ENCODE data around the gene NSA2.

The NSA2 gene

GRCh38 chr5:74766849-74767578, at the start of gene NSA2, which contains the start of gene GFM2:
Gene NSA2, plus strand, starts transcription at chr5:74767249. Its CDS starts 112 bp downstream, at chr5:74767361.
Gene GFM2, minus strand, starts transcription at chr5:74767117. Its CDS starts 3,375 bp downstream, at chr5:74763742.
- Histone ChIP-seq H3K9me2 (replicated peaks; ENCODE audit: control insufficient read depth, low read length) (no peaks in the 10 kb centered on the region), H4K20me1 (ENCODE audit: control insufficient read depth, insufficient read depth, low read depth, low read length) (peaks cover 11% of the 10 kb centered on the region), H3K79me2 (ENCODE audit: control insufficient read depth, low read length) (peaks cover 61% of the 10 kb centered on the region), H3K27me3 (ENCODE audit: control insufficient read depth, low read length) (no peaks in the 10 kb centered on the region), H3K4me3 (ENCODE audit: low read length) (peak within 1 kb of the TSS; percentile 98), H3K4me1 (ENCODE audit: control insufficient read depth, low read length) (peaks cover 26% of the 10 kb centered on the region), H3K27ac (ENCODE audit: low read depth, low read length) (peak within 1 kb of the TSS; percentile 53), H3K4me2 (ENCODE audit: low read length) (peak within 1 kb of the TSS; percentile 83), H3F3A (ENCODE audit: control insufficient read depth, insufficient read depth) (no peaks in the 10 kb centered on the region), H3K36me3 (ENCODE audit: control insufficient read depth, low read length) (peaks cover 68% of the 10 kb centered on the region), H3K9me3 (ENCODE audit: control insufficient read depth, insufficient read depth, low read length) (no peaks in the 10 kb centered on the region)
- TF ChIP-seq CTCF (IDR thresholded peaks at IDR 0.05; ENCODE audit: low read depth, low read length, poor library complexity, severe bottlenecking) (no peak), EZH2phosphoT487 (IDR thresholded peaks at IDR 0.05; ENCODE audit: borderline replicate concordance, low read length) (no peak)

- Histone ChIP-seq H3K27ac (ENCODE audit: low read depth, low read length) (no peak overlapping the region), H3K4me2 (ENCODE audit: low read length) (no peak overlapping the region), H3F3A (ENCODE audit: control insufficient read depth, insufficient read depth) (no peaks in the 10 kb centered on the region), H3K79me2 (ENCODE audit: control insufficient read depth, low read length) (no peaks in the 10 kb centered on the region), H3K9me3 (ENCODE audit: control insufficient read depth, insufficient read depth, low read length) (no peaks in the 10 kb centered on the region), H4K20me1 (ENCODE audit: control insufficient read depth, insufficient read depth, low read depth, low read length) (no peaks in the 10 kb centered on the region), H3K36me3 (ENCODE audit: control insufficient read depth, low read length) (peaks cover 41% of the 10 kb centered on the region), H3K27me3 (ENCODE audit: control insufficient read depth, low read length) (no peaks in the 10 kb centered on the region), H3K4me1 (ENCODE audit: control insufficient read depth, low read length) (no peaks in the 10 kb centered on the region), H3K4me3 (ENCODE audit: low read length) (no peak overlapping the region), H3K9me2 (replicated peaks; ENCODE audit: control insufficient read depth, low read length) (no peaks in the 10 kb centered on the region)
- TF ChIP-seq CTCF (IDR thresholded peaks at IDR 0.05; ENCODE audit: low read depth, low read length, poor library complexity, severe bottlenecking) = no peak
- no peak for TF ChIP-seq EZH2phosphoT487 (IDR thresholded peaks at IDR 0.05; ENCODE audit: borderline replicate concordance, low read length)
Observed at GRCh38 chr5:74717596-74717995, 49.5 kb upstream of the NSA2 start.

GRCh38 chr5:74722271-74722670, 44.8 kb upstream of the NSA2 start:
- H3F3A ChIP-seq (ENCODE audit: control insufficient read depth, insufficient read depth) = no peaks in the 10 kb centered on the region
- no peaks in the 10 kb centered on the region for H3K9me3 ChIP-seq (ENCODE audit: control insufficient read depth, insufficient read depth, low read length)
- H4K20me1 ChIP-seq (ENCODE audit: control insufficient read depth, insufficient read depth, low read depth, low read length) = no peaks in the 10 kb centered on the region
- H3K27me3 ChIP-seq (ENCODE audit: control insufficient read depth, low read length) = no peaks in the 10 kb centered on the region
- no peak overlapping the region for H3K27ac ChIP-seq (ENCODE audit: low read depth, low read length)
- H3K4me2 ChIP-seq (ENCODE audit: low read length) = no peak overlapping the region
- H3K9me2 ChIP-seq (replicated peaks; ENCODE audit: control insufficient read depth, low read length) = no peaks in the 10 kb centered on the region
- TF ChIP-seq EZH2phosphoT487 (IDR thresholded peaks at IDR 0.05; ENCODE audit: borderline replicate concordance, low read length) (no peak), CTCF (IDR thresholded peaks at IDR 0.05; ENCODE audit: low read depth, low read length, poor library complexity, severe bottlenecking) (no peak)
- H3K79me2 ChIP-seq (ENCODE audit: control insufficient read depth, low read length) = no peaks in the 10 kb centered on the region
- no peak overlapping the region for H3K4me3 ChIP-seq (ENCODE audit: low read length)
- no peaks in the 10 kb centered on the region for H3K4me1 ChIP-seq (ENCODE audit: control insufficient read depth, low read length)
- peaks cover 71% of the 10 kb centered on the region for H3K36me3 ChIP-seq (ENCODE audit: control insufficient read depth, low read length)

All from DOHH2 (cell line).